Measurements from ENCODE around the gene RNF2. TPM values are rescaled to one million over a fixed set of nuclear protein-coding genes. Genes with fewer than 3 reads are reported as not detected.

RNF2 gene
- total RNA-seq, 2 experiments from 2014 or later = 21.4 to 24.3 TPM

GRCh38 chr1:185129708-185130107, 84.3 kb downstream of the RNF2 start:
- Mint-ChIP-seq H3K27ac (no peak overlapping the region), H3K4me3 (no peak overlapping the region), H3K27me3 (no peaks in the 10 kb centered on the region), H3K36me3 (ENCODE audit: low read depth) (peaks cover 34% of the 10 kb centered on the region), H3K9me3 (no peaks in the 10 kb centered on the region), H3K4me1 (ENCODE audit: low read depth) (no peaks in the 10 kb centered on the region)
- intact Hi-C loops (cut with micrococcal nuclease) = no loop called here
- ATAC-seq (no peak), DNase-seq (no peak)
- TF ChIP-seq CTCF (IDR thresholded peaks at IDR 0.05) = no peak
- ChIA-PET CTCF (no interaction called here), POLR2A (no interaction called here)

GRCh38 chr1:185132534-185132933, 87.2 kb downstream of the RNF2 start:
- Mint-ChIP-seq H3K9me3 (no peaks in the 10 kb centered on the region), H3K4me3 (no peak overlapping the region), H3K4me1 (ENCODE audit: low read depth) (peaks cover under 1% of the 10 kb centered on the region), H3K36me3 (ENCODE audit: low read depth) (peaks cover 34% of the 10 kb centered on the region), H3K27ac (no peak overlapping the region), H3K27me3 (no peaks in the 10 kb centered on the region)
- ChIA-PET POLR2A (no interaction called here), CTCF (no interaction called here)
- intact Hi-C loops (cut with micrococcal nuclease) = no loop called here
- ATAC-seq (no peak), DNase-seq (no peak)
- TF ChIP-seq CTCF (IDR thresholded peaks at IDR 0.05) = no peak

- ATAC-seq = no peak
- no peaks in the 10 kb centered on the region for H3K27me3 Mint-ChIP-seq
- POLR2A ChIA-PET = no interaction called here
- H3K9me3 Mint-ChIP-seq = no peaks in the 10 kb centered on the region
- H3K4me3 Mint-ChIP-seq = no peak overlapping the region
- no peak overlapping the region for H3K27ac Mint-ChIP-seq
- H3K4me1 Mint-ChIP-seq (ENCODE audit: low read depth) = peaks cover 3% of the 10 kb centered on the region
- CTCF ChIA-PET = interaction anchor here (1.4 to 1.8 kb wide), 2 partner anchors 32 to 333 kb away, joined by 5 to 8 read pairs; no protein-coding TSS in a partner anchor
- no peak for TF ChIP-seq CTCF (IDR thresholded peaks at IDR 0.05)
- DNase-seq = no peak
- intact Hi-C loops (cut with micrococcal nuclease) = no loop called here
- H3K36me3 Mint-ChIP-seq (ENCODE audit: low read depth) = peaks cover 22% of the 10 kb centered on the region
Measured at GRCh38 chr1:185137896-185138545, 92.7 kb downstream of the RNF2 start.

GRCh38 chr1:185139246-185139645, 93.9 kb downstream of the RNF2 start:
- DNase-seq (no peak), ATAC-seq (no peak)
- POLR2A ChIA-PET = no interaction called here
- Mint-ChIP-seq H3K36me3 (ENCODE audit: low read depth) (peaks cover 14% of the 10 kb centered on the region), H3K27ac (no peak overlapping the region), H3K9me3 (no peaks in the 10 kb centered on the region), H3K4me1 (ENCODE audit: low read depth) (peaks cover 3% of the 10 kb centered on the region), H3K27me3 (no peaks in the 10 kb centered on the region), H3K4me3 (no peak overlapping the region)
- CTCF ChIA-PET = interaction anchor here (0.7 to 1.4 kb wide), 2 partner anchors 15 to 334 kb away, joined by 3 to 5 read pairs; no protein-coding TSS in a partner anchor
- intact Hi-C loops (cut with micrococcal nuclease) = no loop called here
- TF ChIP-seq CTCF (IDR thresholded peaks at IDR 0.05) = no peak

- Mint-ChIP-seq H3K27ac (no peak overlapping the region), H3K4me3 (no peak overlapping the region), H3K4me1 (ENCODE audit: low read depth) (no peaks in the 10 kb centered on the region), H3K9me3 (no peaks in the 10 kb centered on the region), H3K36me3 (ENCODE audit: low read depth) (peaks cover 23% of the 10 kb centered on the region), H3K27me3 (no peaks in the 10 kb centered on the region)
- no peak for TF ChIP-seq CTCF (IDR thresholded peaks at IDR 0.05)
- ChIA-PET POLR2A (no interaction called here), CTCF (interaction anchor here (4.3 kb wide), 1 partner anchor 26 kb away, joined by 16 read pairs; no protein-coding TSS in a partner anchor)
- intact Hi-C loops (cut with micrococcal nuclease) = no loop called here
- no peak for ATAC-seq
- DNase-seq = no peak
Measured at GRCh38 chr1:185144233-185144632, 98.9 kb downstream of the RNF2 start.
